DOHH2 (cell line): ENCODE results near the gene HRH1.

Experiments used
- H3F3A ChIP-seq: fragments of 200-600 bp; sonication (generic), shearing (Covaris generic); 2 replicates; pipeline ENCODE4 v1.6.0; 2016; ENCODE audit warnings: antibody characterized with exemption, mild to moderate bottlenecking; ENCODE audit not compliant: control insufficient read depth, insufficient read depth
- H3K27ac ChIP-seq: fragments of 200-600 bp; sonication (generic); 2 replicates; pipeline ENCODE4 v1.5.1; 2014; ENCODE audit warnings: low read depth, mild to moderate bottlenecking, low read length, moderate library complexity
- H3K27me3 ChIP-seq: fragments of 200-600 bp; sonication (generic); 2 replicates; pipeline ENCODE4 v1.6.1; 2014; ENCODE audit warnings: mild to moderate bottlenecking, low read length, mixed read lengths; ENCODE audit not compliant: control insufficient read depth
- H3K36me3 ChIP-seq: fragments of 200-600 bp; sonication (generic); 2 replicates; pipeline ENCODE4 v1.6.1; 2014; ENCODE audit warnings: mild to moderate bottlenecking, low read length, moderate library complexity, mixed read lengths; ENCODE audit not compliant: control insufficient read depth
- H3K4me1 ChIP-seq: fragments of 200-600 bp; sonication (generic); 2 replicates; pipeline ENCODE4 v1.6.1; 2014; ENCODE audit warnings: mild to moderate bottlenecking, low read length, mixed read lengths; ENCODE audit not compliant: control insufficient read depth
- H3K4me2 ChIP-seq: fragments of 200-600 bp; sonication (generic); 2 replicates; pipeline ENCODE4 v1.6.0; 2014; ENCODE audit warnings: mild to moderate bottlenecking, low read length, moderate library complexity
- H3K4me3 ChIP-seq: fragments of 200-600 bp; sonication (generic); 2 replicates; pipeline ENCODE4 v1.5.1; 2014; ENCODE audit warnings: mild to moderate bottlenecking, low read length, mixed read lengths
- H3K79me2 ChIP-seq: fragments of 200-600 bp; sonication (generic); 2 replicates; pipeline ENCODE4 v1.6.1; 2014; ENCODE audit warnings: mild to moderate bottlenecking, low read length, mixed read lengths; ENCODE audit not compliant: control insufficient read depth
- H3K9me2 ChIP-seq: fragments of 200-600 bp; sonication (generic); replicated peaks from 2 replicates; pipeline ENCODE4 v1.6.1; 2014; ENCODE audit warnings: mild to moderate bottlenecking, low read length, mixed read lengths; ENCODE audit not compliant: control insufficient read depth
- H3K9me3 ChIP-seq: fragments of 200-600 bp; sonication (generic); 2 replicates; pipeline ENCODE4 v1.6.1; 2014; ENCODE audit warnings: antibody characterized with exemption, low read length, mixed read lengths; ENCODE audit not compliant: control insufficient read depth, insufficient read depth
- H4K20me1 ChIP-seq: fragments of 200-600 bp; sonication (generic); 2 replicates; pipeline ENCODE4 v1.6.0; 2014; ENCODE audit warnings: low read depth, mild to moderate bottlenecking, antibody characterized with exemption, low read length, moderate library complexity; ENCODE audit not compliant: control insufficient read depth, insufficient read depth
- CTCF ChIP-seq: fragments of 200-600 bp; sonication (generic); IDR thresholded peaks from one replicate; pipeline ENCODE4 v1.5.1; 2014; ENCODE audit warnings: antibody characterized with exemption, mild to moderate bottlenecking, low read depth, low read length; ENCODE audit not compliant: poor library complexity, severe bottlenecking
- EZH2phosphoT487 ChIP-seq: fragments of 200-600 bp; sonication (generic); IDR thresholded peaks from 2 replicates; pipeline ENCODE4 v1.6.1; 2017; ENCODE audit warnings: borderline replicate concordance, mild to moderate bottlenecking, antibody characterized with exemption, low read length, moderate library complexity, mixed read lengths

Gene HRH1

DNA sequence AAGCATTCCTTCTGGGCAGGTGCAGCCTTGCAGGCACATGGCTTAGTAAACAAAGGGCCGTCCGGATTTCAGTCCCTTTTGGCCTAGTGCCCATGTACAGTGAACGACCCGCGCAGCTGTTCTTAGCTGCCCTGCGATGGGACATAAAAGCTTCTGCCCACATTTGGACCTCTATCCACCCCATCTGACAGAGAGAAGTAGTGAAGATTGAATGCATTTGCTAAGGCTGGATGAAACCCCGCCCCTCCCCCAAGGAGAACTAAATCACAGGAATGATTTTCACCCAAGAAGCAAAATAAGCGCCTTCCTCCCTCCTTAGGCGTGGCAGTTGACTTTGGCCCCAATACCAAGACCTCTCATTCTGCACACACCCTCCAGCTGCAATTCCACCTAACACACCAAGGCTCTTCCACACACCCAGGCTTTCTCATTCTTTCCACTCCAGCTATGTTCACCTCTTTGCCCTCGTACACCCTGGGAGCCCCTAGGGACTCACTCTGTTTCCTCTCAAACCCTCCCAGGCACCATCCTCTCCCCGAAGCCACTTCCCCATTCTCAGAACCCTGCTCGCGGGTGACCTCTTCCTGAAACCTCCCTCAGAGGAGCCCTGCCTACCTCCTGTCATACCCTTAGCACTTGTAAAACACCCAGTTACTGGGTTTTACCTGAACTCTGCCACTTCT lies 14.1 kb upstream of the HRH1 start:
- Histone ChIP-seq H3K4me1 (peaks cover 8% of the 10 kb centered on the region), H3K4me3 (no peak overlapping the region), H3K9me2 (no peaks in the 10 kb centered on the region), H3K27ac (no peak overlapping the region), H3K4me2 (no peak overlapping the region; the same call in 1 of the 2 replicates), H3F3A (no peaks in the 10 kb centered on the region), H3K27me3 (peaks cover 9% of the 10 kb centered on the region), H3K9me3 (no peaks in the 10 kb centered on the region), H4K20me1 (no peaks in the 10 kb centered on the region), H3K36me3 (no peaks in the 10 kb centered on the region), H3K79me2 (no peaks in the 10 kb centered on the region)
- TF ChIP-seq EZH2phosphoT487 (no peak), CTCF (no peak)

- H3K4me2 ChIP-seq, result no peak overlapping the region; the same call in 1 of the 2 replicates
- TF ChIP-seq EZH2phosphoT487 (no peak), CTCF (no peak)
- H3K9me2 ChIP-seq, result no peaks in the 10 kb centered on the region
- no peaks in the 10 kb centered on the region for H3K9me3 ChIP-seq
- no peak overlapping the region for H3K4me3 ChIP-seq
- peaks cover 9% of the 10 kb centered on the region for H3K27me3 ChIP-seq
- H3F3A ChIP-seq, result no peaks in the 10 kb centered on the region
- peaks cover 8% of the 10 kb centered on the region for H3K4me1 ChIP-seq
- H3K36me3 ChIP-seq, result no peaks in the 10 kb centered on the region
- H3K79me2 ChIP-seq, result no peaks in the 10 kb centered on the region
- H3K27ac ChIP-seq, result no peak overlapping the region
- H4K20me1 ChIP-seq, result no peaks in the 10 kb centered on the region
Observed at GRCh38 chr3:11140713-11141104, 13.6 kb upstream of the HRH1 start.

DNA sequence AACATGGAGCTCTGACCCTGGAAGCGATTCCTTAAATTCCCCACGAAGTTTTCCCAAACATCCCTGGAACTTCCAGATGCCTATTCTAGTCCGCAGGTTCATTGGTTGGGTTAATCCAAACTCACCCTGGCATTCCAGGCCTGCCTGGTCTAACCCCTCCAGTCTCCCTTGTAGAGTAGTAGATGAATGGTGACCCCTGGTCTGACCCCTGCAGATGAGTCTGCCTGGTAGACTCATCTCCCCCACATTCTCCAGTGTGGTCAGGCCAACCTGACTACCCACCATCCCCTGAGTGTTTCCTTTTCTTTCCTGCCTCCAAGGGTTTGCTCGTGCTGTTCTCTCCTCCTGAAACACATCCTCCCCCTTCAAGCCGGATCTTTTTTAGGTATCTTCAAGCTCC lies 10.8 kb upstream of the HRH1 start:
- Histone ChIP-seq H4K20me1 (no peaks in the 10 kb centered on the region), H3K4me2 (no peak overlapping the region), H3K4me3 (no peak overlapping the region), H3K27ac (no peak overlapping the region), H3K9me3 (no peaks in the 10 kb centered on the region), H3K27me3 (peaks cover 9% of the 10 kb centered on the region), H3K79me2 (no peaks in the 10 kb centered on the region), H3F3A (no peaks in the 10 kb centered on the region), H3K4me1 (peaks cover 8% of the 10 kb centered on the region), H3K9me2 (no peaks in the 10 kb centered on the region), H3K36me3 (no peaks in the 10 kb centered on the region)
- TF ChIP-seq EZH2phosphoT487 (no peak), CTCF (no peak)
